Measurements from ENCODE around the gene CD109. TPM values are rescaled to one million over a fixed set of nuclear protein-coding genes. Genes with fewer than 3 reads are reported as not detected.
"Not testable (repeated sequence)": the region's sequence is repeated elsewhere in the genome, so short reads cannot be mapped to it uniquely, and the experiment has no call there.

The CD109 gene
- polyA plus RNA-seq, 6 donors from 2014 or later, result 0.07 TPM; not detected in 5

DNA sequence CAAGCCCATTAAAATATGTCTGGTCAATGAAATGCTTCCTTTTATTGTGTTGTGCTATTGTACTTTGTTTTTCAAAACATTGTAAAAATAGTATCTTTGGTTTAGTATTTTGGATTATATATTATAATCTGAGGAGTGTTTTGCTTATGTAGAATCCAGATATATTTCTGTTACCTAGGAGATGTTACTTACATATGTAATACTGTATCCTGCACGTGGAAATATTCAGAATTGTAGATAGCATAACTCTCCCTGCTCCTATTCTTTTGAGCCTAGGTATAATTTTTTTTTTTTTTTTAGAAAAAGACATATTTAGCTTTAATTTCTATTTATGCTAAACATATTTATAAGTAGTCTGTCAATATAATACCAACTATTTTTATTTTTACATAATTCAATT, 130.6 kb downstream of the CD109 start:
- Mint-ChIP-seq H3K4me1 (peaks cover 0 to 1% (median 0%) of the 10 kb centered on the region in 3 donors), H3K36me3 (no peaks in the 10 kb centered on the region), H3K27ac (no peak overlapping the region), H3K27me3 (no peaks in the 10 kb centered on the region), H3K4me3 (no peak overlapping the region), H3K9me3 (peaks cover 0 to under 1% (median 0%) of the 10 kb centered on the region in 7 donors)
- DNase-seq (no peak), ATAC-seq (ENCODE audit: low read depth in 2 of 2) (no peak)

DNA sequence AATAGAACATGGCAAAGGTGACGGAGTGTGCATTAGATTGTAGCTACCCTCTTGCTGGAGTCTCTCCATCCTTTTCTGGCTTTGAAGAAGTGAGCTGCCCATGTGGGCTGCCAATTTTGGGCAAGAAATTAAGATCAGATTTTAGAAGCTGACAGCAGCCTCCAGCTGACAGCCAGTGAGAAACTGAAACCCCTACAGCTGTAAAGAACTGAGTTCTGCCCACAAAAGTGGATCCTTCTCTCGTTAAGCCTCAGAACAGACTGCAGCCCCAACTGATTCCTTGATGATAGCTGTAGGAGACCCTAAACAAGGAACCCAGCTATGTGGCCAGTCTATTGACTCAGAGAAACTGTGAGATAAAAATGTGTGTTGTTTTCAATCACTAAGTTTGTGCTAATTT, 134.1 kb downstream of the CD109 start:
- H3K4me3 Mint-ChIP-seq, result no peak overlapping the region
- peaks cover 0 to 1% (median 0%) of the 10 kb centered on the region in 3 donors for H3K4me1 Mint-ChIP-seq
- no peak overlapping the region for H3K27ac Mint-ChIP-seq
- no peaks in the 10 kb centered on the region for H3K36me3 Mint-ChIP-seq
- peaks cover 0 to 4% (median 0%) of the 10 kb centered on the region in 7 donors for H3K9me3 Mint-ChIP-seq
- H3K27me3 Mint-ChIP-seq, result no peaks in the 10 kb centered on the region
- ATAC-seq (ENCODE audit: low read depth in 2 of 2) (no peak), DNase-seq (no peak)

DNA sequence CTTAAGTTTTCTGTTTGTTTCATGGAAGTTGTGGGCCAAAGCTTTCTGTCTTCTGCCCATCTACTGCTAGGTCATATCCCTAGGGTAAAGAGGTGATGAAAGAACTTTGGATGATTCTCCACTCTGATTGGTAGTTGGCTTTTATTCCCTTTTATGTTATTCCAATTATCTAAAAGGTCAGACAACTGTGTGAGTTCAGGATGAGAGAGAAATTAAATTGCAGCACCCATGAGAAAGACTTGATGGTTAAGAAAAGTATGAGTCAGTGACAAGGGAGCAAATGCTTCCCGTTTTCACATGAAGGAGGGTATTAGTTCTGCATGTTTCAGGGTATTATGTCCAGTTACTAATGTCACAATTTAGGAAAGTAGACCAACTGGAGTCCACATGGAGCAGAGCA, 136.3 kb downstream of the CD109 start:
- ATAC-seq (ENCODE audit: low read depth in 2 of 2) (no peak), DNase-seq (no peak)
- H3K9me3 Mint-ChIP-seq, result peaks cover 0 to 4% (median 0%) of the 10 kb centered on the region in 7 donors
- no peaks in the 10 kb centered on the region for H3K36me3 Mint-ChIP-seq
- H3K27ac Mint-ChIP-seq, result no peak overlapping the region
- peaks cover 0 to 1% (median 0%) of the 10 kb centered on the region in 3 donors for H3K4me1 Mint-ChIP-seq
- H3K4me3 Mint-ChIP-seq, result no peak overlapping the region
- H3K27me3 Mint-ChIP-seq, result no peaks in the 10 kb centered on the region

DNA sequence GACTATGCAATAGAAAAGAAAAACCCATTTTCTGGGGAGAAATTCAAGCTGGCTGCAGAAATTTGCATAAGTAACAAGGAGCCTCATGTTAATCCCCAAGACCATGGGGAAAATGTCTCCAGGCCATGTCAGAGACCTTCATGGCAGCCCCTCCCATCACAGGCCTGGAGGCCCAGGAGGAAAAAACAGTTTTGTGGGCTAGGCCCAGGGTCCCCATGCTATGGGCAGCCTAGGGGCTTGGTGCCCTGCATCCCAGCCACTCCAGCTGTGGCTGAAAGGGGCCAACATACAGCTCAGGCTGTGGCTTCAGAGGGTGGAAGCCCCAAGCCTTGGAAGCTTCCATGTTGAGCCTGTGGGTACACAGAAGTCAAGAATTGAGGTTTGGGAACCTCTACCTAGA, 148.7 kb downstream of the CD109 start:
- H3K27me3 Mint-ChIP-seq; ATAC-seq (ENCODE audit: low read depth in 2 of 2); H3K4me3 Mint-ChIP-seq; DNase-seq; H3K4me1 Mint-ChIP-seq; H3K27ac Mint-ChIP-seq: not testable (repeated sequence)
- peaks cover 0 to 11% of the 10 kb centered on the region in 2 donors for H3K36me3 Mint-ChIP-seq
- H3K9me3 Mint-ChIP-seq, result peaks cover 2 to 40% (median 17%) of the 10 kb centered on the region in 7 donors

DNA sequence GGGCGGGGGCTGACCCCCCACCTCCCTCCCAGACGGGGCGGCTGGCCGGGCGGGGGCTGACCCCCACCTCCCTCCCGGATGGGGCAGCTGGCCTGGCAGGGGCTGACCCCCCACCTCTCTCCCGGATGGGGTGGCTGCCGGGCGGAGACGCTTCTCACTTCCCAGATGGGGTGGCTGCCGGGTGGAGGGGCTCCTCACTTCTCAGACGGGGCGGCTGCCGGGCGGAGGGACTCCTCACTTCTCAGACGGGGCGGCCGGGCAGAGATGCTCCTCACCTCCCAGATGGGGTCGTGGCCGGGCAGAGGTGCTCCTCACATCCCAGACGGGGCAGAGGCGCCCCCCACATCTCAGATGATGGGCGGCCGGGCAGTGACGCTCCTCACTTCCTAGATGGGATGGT, 155.0 kb downstream of the CD109 start:
- not testable (repeated sequence) for DNase-seq; H3K4me3 Mint-ChIP-seq; H3K27me3 Mint-ChIP-seq; H3K27ac Mint-ChIP-seq; ATAC-seq (ENCODE audit: low read depth in 2 of 2); H3K4me1 Mint-ChIP-seq; H3K36me3 Mint-ChIP-seq
- H3K9me3 Mint-ChIP-seq, result peaks cover 0 to 23% (median 6%) of the 10 kb centered on the region in 7 donors

DNA sequence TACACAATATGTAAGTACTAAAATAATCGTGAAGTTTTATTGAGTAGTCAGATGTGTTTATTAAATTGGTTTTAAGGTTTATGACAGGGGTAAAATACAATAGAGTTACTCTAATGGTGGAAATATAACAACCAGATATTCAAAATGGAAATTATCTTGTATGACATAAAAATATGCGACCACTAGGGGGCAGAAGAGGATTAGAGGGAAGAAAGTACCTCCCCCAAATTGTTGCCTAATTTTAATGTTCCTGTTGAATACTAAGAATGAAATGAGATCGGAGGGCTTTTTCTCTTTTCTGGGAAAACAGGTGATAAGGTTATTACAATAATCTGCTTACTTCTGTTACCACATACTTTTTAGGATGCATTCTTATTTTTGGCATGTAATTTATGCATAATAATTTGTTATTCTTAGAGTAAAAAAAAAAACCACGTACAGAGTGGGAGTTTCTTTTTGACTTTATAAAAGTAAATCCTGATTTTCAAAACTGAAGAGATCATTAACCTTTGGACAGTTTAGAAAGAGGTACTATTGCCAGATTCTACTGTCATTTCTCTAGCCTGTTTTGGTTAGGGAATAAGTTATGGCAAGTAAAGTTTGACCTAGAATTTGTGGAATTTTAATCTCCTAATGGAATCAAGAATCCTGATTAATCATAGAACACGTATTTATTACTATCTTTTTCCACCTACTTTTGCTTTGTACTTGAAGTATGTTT, 159.2 kb downstream of the CD109 start:
- no peak overlapping the region for H3K4me3 Mint-ChIP-seq
- no peaks in the 10 kb centered on the region for H3K4me1 Mint-ChIP-seq
- no peak overlapping the region for H3K27ac Mint-ChIP-seq
- ATAC-seq (ENCODE audit: low read depth in 2 of 2) (peak in 1 of 2 donors; percentile 46), DNase-seq (peak; percentile 13)
- H3K27me3 Mint-ChIP-seq, result no peaks in the 10 kb centered on the region
- H3K36me3 Mint-ChIP-seq, result no peaks in the 10 kb centered on the region
- H3K9me3 Mint-ChIP-seq, result peaks cover 0 to 9% (median 3%) of the 10 kb centered on the region in 7 donors

DNA sequence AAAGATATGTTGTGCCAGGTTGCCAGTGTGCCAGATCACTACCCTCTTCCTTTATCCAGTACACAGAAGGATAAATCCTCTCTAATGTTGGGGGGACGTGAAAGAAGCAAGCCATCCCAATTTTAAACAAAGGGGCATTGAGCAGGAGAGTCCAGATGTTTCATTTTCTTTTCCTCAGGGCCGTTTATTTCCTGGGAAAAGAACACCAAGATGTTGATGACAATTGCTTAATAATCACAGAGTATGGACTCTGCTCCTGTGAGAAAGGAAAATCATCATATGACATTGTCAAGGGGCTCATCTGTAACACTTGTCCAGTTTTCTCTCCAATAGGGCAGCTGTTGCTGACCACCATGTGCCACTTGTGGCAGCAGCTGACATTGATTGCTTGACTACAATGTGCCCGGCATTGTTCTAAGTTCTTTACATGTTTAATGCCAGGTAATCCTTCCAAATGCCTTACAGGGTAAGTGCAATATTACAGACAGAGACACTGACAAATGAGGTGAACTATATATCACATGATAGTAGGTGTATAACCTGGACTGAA, 161.4 kb downstream of the CD109 start:
- ATAC-seq (ENCODE audit: low read depth in 2 of 2), result no peak
- peaks cover 0 to 5% (median 0%) of the 10 kb centered on the region in 7 donors for H3K9me3 Mint-ChIP-seq
- no peak overlapping the region for H3K4me3 Mint-ChIP-seq
- H3K27me3 Mint-ChIP-seq, result no peaks in the 10 kb centered on the region
- no peak for DNase-seq
- H3K36me3 Mint-ChIP-seq, result no peaks in the 10 kb centered on the region
- H3K4me1 Mint-ChIP-seq, result no peaks in the 10 kb centered on the region
- H3K27ac Mint-ChIP-seq, result no peak overlapping the region

DNA sequence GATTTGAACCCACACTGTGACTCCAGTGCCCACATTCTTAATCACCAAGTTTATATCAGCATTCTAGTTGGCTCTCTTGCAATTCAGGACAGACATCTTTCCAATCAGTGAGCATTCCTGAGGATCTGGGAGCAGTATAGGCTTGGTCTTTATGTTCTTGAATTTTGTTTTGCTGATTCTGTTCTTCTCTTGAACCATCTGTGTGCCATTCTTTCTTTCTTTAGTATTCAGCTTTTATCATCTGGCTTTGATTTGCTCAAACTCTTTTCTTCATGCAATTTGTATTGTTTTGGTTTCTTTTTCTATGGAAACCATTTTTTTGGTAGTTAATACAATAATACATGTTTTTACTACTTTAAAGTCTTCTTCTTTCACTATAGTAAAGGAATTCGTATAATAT, 162.4 kb downstream of the CD109 start:
- no peak overlapping the region for H3K4me3 Mint-ChIP-seq
- no peak for ATAC-seq (ENCODE audit: low read depth in 2 of 2)
- H3K4me1 Mint-ChIP-seq, result no peaks in the 10 kb centered on the region
- DNase-seq, result no peak
- H3K27me3 Mint-ChIP-seq, result no peaks in the 10 kb centered on the region
- no peaks in the 10 kb centered on the region for H3K9me3 Mint-ChIP-seq
- H3K27ac Mint-ChIP-seq, result no peak overlapping the region
- no peaks in the 10 kb centered on the region for H3K36me3 Mint-ChIP-seq

DNA sequence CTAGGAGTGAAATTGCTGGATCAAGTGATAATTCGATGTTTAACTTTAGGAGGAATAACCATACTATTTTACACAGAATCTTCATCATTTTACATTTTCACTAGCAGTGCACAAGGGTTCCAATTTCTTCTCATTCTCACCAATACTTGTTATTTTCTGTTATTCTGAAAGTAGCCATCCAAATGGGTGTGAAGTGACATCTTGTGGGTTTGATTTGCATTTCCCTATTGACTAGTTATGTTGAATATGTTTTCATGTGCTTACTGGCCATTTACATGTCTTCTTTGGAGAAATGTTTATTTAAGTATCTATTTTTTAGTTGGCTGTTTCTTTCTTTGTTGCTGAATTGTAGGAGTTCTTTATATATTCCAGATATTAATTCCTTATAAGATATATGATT, 164.3 kb downstream of the CD109 start:
- DNase-seq (no peak), ATAC-seq (ENCODE audit: low read depth in 2 of 2) (no peak)
- Mint-ChIP-seq H3K36me3 (no peaks in the 10 kb centered on the region), H3K27me3 (no peaks in the 10 kb centered on the region), H3K4me3 (no peak overlapping the region), H3K27ac (no peak overlapping the region), H3K9me3 (no peaks in the 10 kb centered on the region), H3K4me1 (no peaks in the 10 kb centered on the region)

DNA sequence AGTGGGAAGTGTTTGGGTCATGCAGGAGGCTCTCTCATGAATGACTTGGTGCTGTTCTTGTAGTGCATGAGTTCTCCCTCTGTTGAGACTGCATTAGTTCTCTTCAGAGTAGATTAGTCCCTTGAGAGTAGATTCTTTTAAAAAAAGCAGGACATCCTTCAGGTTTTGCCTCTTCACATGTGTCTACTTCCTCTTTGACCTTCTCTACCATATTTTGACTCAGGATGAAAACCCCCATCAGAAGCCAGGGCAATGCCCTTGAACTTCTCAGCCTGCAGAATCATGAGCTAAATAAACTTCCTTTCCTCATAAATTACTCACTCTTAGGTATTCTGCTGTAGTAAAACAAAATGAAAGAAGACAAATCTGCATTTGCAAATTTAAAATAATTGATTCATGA, 170.3 kb downstream of the CD109 start:
- H3K36me3 Mint-ChIP-seq, result no peaks in the 10 kb centered on the region
- ATAC-seq (ENCODE audit: low read depth in 2 of 2) (no peak), DNase-seq (no peak)
- H3K4me1 Mint-ChIP-seq, result no peaks in the 10 kb centered on the region
- H3K9me3 Mint-ChIP-seq, result peaks cover 0 to 3% (median 0%) of the 10 kb centered on the region in 7 donors
- H3K4me3 Mint-ChIP-seq, result no peak overlapping the region
- no peaks in the 10 kb centered on the region for H3K27me3 Mint-ChIP-seq
- H3K27ac Mint-ChIP-seq, result peak overlapping the region in 1 of 6 donors; percentile 35

DNA sequence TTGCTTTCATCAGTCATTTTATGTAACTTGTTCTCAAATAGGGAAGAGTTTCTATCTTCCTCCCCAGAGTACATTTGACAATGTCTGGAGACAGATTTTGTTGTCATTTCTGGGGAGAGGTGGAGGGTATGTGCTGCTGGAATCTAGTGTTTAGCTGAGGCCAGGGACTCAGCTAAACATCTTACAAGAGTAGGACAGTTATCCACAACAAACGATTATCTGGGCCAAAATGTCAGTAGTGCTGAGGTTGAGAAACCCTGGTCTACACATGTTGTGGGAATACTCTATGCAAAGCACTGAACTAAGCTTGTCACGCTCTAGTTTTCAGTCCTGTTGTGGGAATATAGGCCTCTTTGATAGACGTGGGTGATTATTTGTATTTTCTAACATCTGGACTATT, 171.4 kb downstream of the CD109 start:
- H3K4me1 Mint-ChIP-seq, result no peaks in the 10 kb centered on the region
- ATAC-seq (ENCODE audit: low read depth in 2 of 2) (no peak), DNase-seq (no peak)
- H3K27ac Mint-ChIP-seq, result no peak overlapping the region
- no peaks in the 10 kb centered on the region for H3K27me3 Mint-ChIP-seq
- peaks cover 0 to 3% (median 0%) of the 10 kb centered on the region in 7 donors for H3K9me3 Mint-ChIP-seq
- no peaks in the 10 kb centered on the region for H3K36me3 Mint-ChIP-seq
- H3K4me3 Mint-ChIP-seq, result no peak overlapping the region

DNA sequence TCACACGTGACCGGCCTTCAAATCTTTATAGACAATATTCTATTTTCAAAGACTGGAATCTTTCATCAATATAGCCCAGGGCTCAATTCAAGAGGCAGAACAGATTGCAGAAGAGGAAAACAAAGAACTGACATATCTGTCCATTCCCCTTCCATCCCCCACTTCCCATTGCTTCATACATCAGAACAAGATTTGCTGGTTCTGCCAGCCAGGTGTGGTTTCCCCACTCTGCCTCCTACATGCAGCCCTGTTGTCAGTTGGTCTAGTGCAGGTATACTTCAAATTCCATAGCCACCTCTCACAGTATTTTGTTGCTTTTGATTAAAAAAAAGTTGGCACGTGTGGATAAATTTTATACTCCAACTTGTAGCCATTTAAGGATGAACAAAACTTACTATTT, 174.9 kb downstream of the CD109 start:
- DNase-seq (no peak), ATAC-seq (ENCODE audit: low read depth in 2 of 2) (no peak)
- peaks cover 0 to 5% (median 0%) of the 10 kb centered on the region in 7 donors for H3K9me3 Mint-ChIP-seq
- no peaks in the 10 kb centered on the region for H3K36me3 Mint-ChIP-seq
- no peak overlapping the region for H3K27ac Mint-ChIP-seq
- no peak overlapping the region for H3K4me3 Mint-ChIP-seq
- H3K27me3 Mint-ChIP-seq, result peaks cover 0 to 13% (median 4%) of the 10 kb centered on the region in 3 donors
- no peaks in the 10 kb centered on the region for H3K4me1 Mint-ChIP-seq

DNA sequence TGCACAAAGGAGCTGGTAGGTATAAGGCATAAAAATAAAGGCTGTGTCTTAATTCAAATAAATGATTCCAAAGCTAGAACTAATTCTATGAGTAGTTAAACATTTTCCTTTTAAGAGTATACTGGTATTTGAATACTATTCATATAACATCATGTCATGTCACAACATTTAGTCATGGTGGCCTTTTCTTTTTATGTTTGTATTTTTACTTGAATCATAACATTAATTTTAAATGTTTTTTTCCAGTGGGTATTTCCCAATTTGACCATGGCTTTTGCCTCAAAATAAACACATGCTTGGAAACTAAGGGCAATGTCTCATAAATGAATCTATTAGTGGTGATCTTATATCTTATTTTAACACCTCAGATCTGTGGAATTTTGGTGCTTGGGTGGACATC, 177.1 kb downstream of the CD109 start:
- H3K27me3 Mint-ChIP-seq, result peaks cover 0 to 13% (median 4%) of the 10 kb centered on the region in 3 donors
- ATAC-seq (ENCODE audit: low read depth in 2 of 2) (no peak), DNase-seq (no peak)
- H3K4me1 Mint-ChIP-seq, result no peaks in the 10 kb centered on the region
- H3K9me3 Mint-ChIP-seq, result peaks cover 0 to 4% (median 0%) of the 10 kb centered on the region in 7 donors
- H3K27ac Mint-ChIP-seq, result no peak overlapping the region
- no peaks in the 10 kb centered on the region for H3K36me3 Mint-ChIP-seq
- no peak overlapping the region for H3K4me3 Mint-ChIP-seq
